ENCODE data around the gene KCNH6. TPM values are rescaled to one million over a fixed set of nuclear protein-coding genes. Genes with fewer than 3 reads are reported as not detected.

The KCNH6 gene
- total RNA-seq, 1 experiment from 2014 or later, result not detected

- no peak for DNase-seq
- H3K9me3 ChIP-seq, result no peaks in the 10 kb centered on the region
- no peaks in the 10 kb centered on the region for H3K36me3 Mint-ChIP-seq (ENCODE audit: insufficient read depth, unreplicated experiment)
- POLR2A ChIA-PET, result no interaction called here
- CTCF ChIA-PET, result interaction anchor here (0.6 kb wide), 1 partner anchor 22 kb away, joined by 3 read pairs; no protein-coding TSS in a partner anchor
- H3K36me3 ChIP-seq (ENCODE audit: control insufficient read depth, insufficient read depth, low read length), result no peaks in the 10 kb centered on the region
- H3K27me3 Mint-ChIP-seq (ENCODE audit: insufficient read depth, unreplicated experiment), result peaks cover 7% of the 10 kb centered on the region
- no TSS peak for BruUV-seq (replicated peaks)
- H3K4me1 ChIP-seq, result no peaks in the 10 kb centered on the region
- TF ChIP-seq CTCF (IDR thresholded peaks at IDR 0.05; ENCODE audit: insufficient read depth in 1 of 2, low read depth in 1 of 2, low read length in 1 of 2, severe bottlenecking in 1 of 2, unreplicated experiment in 1 of 2), result no peak
- no peak overlapping the region for H3K27ac Mint-ChIP-seq (ENCODE audit: unreplicated experiment)
- no peaks in the 10 kb centered on the region for H3K4me1 Mint-ChIP-seq (ENCODE audit: low read depth, unreplicated experiment)
- no peaks in the 10 kb centered on the region for H3K9me3 Mint-ChIP-seq (ENCODE audit: unreplicated experiment)
- intact Hi-C loops (cut with micrococcal nuclease; ENCODE audit: unreplicated experiment), result no loop called here
- H3K27me3 ChIP-seq (replicated peaks; ENCODE audit: control insufficient read depth, insufficient read depth, low read length), result no peaks in the 10 kb centered on the region
- H3K4me3 ChIP-seq (ENCODE audit: low read depth, low read length), result no peak overlapping the region
- H3K4me3 Mint-ChIP-seq (ENCODE audit: unreplicated experiment), result no peak overlapping the region
These were observed 6.8 kb downstream of the KCNH6 start for GRCh38 chr17:63529711-63530556.

GRCh38 chr17:63530557-63531021 lies 7.4 kb downstream of the KCNH6 start:
- CTCF ChIA-PET, result interaction anchor here (0.6 kb wide), 1 partner anchor 21 kb away, joined by 3 read pairs; no protein-coding TSS in a partner anchor
- no peak for TF ChIP-seq CTCF (IDR thresholded peaks at IDR 0.05; ENCODE audit: insufficient read depth in 1 of 2, low read depth in 1 of 2, low read length in 1 of 2, severe bottlenecking in 1 of 2, unreplicated experiment in 1 of 2)
- H3K9me3 Mint-ChIP-seq (ENCODE audit: unreplicated experiment), result no peaks in the 10 kb centered on the region
- DNase-seq, result no peak
- Histone ChIP-seq H3K27me3 (replicated peaks; ENCODE audit: control insufficient read depth, insufficient read depth, low read length) (no peaks in the 10 kb centered on the region), H3K4me3 (ENCODE audit: low read depth, low read length) (no peak overlapping the region), H3K4me1 (no peaks in the 10 kb centered on the region), H3K9me3 (no peaks in the 10 kb centered on the region), H3K36me3 (ENCODE audit: control insufficient read depth, insufficient read depth, low read length) (no peaks in the 10 kb centered on the region)
- POLR2A ChIA-PET, result no interaction called here
- no peak overlapping the region for H3K27ac Mint-ChIP-seq (ENCODE audit: unreplicated experiment)
- H3K4me1 Mint-ChIP-seq (ENCODE audit: low read depth, unreplicated experiment), result no peaks in the 10 kb centered on the region
- no TSS peak for BruUV-seq (replicated peaks)
- H3K4me3 Mint-ChIP-seq (ENCODE audit: unreplicated experiment), result no peak overlapping the region
- no peaks in the 10 kb centered on the region for H3K36me3 Mint-ChIP-seq (ENCODE audit: insufficient read depth, unreplicated experiment)
- intact Hi-C loops (cut with micrococcal nuclease; ENCODE audit: unreplicated experiment), result no loop called here
- H3K27me3 Mint-ChIP-seq (ENCODE audit: insufficient read depth, unreplicated experiment), result peaks cover 11% of the 10 kb centered on the region

GRCh38 chr17:63531022-63531965 lies 8.1 kb downstream of the KCNH6 start:
- H3K36me3 Mint-ChIP-seq (ENCODE audit: insufficient read depth, unreplicated experiment), result no peaks in the 10 kb centered on the region

More at GRCh38 chr17:63531022-63531965, 8.1 kb downstream of the KCNH6 start:
- no peaks in the 10 kb centered on the region for H3K9me3 ChIP-seq
- Mint-ChIP-seq H3K4me1 (ENCODE audit: low read depth, unreplicated experiment) (no peaks in the 10 kb centered on the region), H3K27ac (ENCODE audit: unreplicated experiment) (no peak overlapping the region), H3K4me3 (ENCODE audit: unreplicated experiment) (no peak overlapping the region), H3K9me3 (ENCODE audit: unreplicated experiment) (no peaks in the 10 kb centered on the region), H3K27me3 (ENCODE audit: insufficient read depth, unreplicated experiment) (peaks cover 11% of the 10 kb centered on the region)
- no peaks in the 10 kb centered on the region for H3K36me3 ChIP-seq (ENCODE audit: control insufficient read depth, insufficient read depth, low read length)
- H3K4me3 ChIP-seq (ENCODE audit: low read depth, low read length), result no peak overlapping the region
- no TSS peak for BruUV-seq (replicated peaks)
- intact Hi-C loops (cut with micrococcal nuclease; ENCODE audit: unreplicated experiment), result no loop called here
- H3K27me3 ChIP-seq (replicated peaks; ENCODE audit: control insufficient read depth, insufficient read depth, low read length), result no peaks in the 10 kb centered on the region
- CTCF ChIA-PET, result no interaction called here
- TF ChIP-seq CTCF (IDR thresholded peaks at IDR 0.05; ENCODE audit: insufficient read depth in 1 of 2, low read depth in 1 of 2, low read length in 1 of 2, severe bottlenecking in 1 of 2, unreplicated experiment in 1 of 2), result no peak
- H3K4me1 ChIP-seq, result no peaks in the 10 kb centered on the region
- POLR2A ChIA-PET, result no interaction called here
- DNase-seq, result no peak

Data from Caco-2 (cell line).